ENCODE measurements around the gene KDM3A. TPM values are rescaled to one million over a fixed set of nuclear protein-coding genes. Genes with fewer than 3 reads are reported as not detected.

The KDM3A gene
- total and polyA plus RNA-seq, 9 of the 15 experiments (the other 6 are each of a cell fraction or from before 2014, with no cell fraction given) = 7.5 to 95.4 (median 24.8) TPM

GRCh38 chr2:86485103-86485502, 43.9 kb downstream of the KDM3A start (continued):
- no peak for TF ChIP-seq ZFP36 (IDR thresholded peaks at IDR 0.05; ENCODE audit: low read depth, low read length, partially characterized antibody)
- TF ChIP-seq KLF16 (IDR thresholded peaks at IDR 0.05) = no peak
- no peak for TF ChIP-seq GABPA (tag; conservative IDR thresholded peaks at IDR 0.05; ENCODE audit: low read depth)

- no peak overlapping the region for H2AFZ ChIP-seq (ENCODE audit: low read depth, low read length)
- in situ Hi-C loops (cut with MboI) = no loop called here
- H3K36me3 ChIP-seq (ENCODE audit: control insufficient read depth, insufficient read depth, low read length) = peaks cover 97% of the 10 kb centered on the region
- no peaks in the 10 kb centered on the region for H3K9me3 ChIP-seq (replicated peaks; ENCODE audit: control insufficient read depth, insufficient read depth, low read depth, low read length)
- H3K4me3 ChIP-seq = no peak overlapping the region
- no peaks in the 10 kb centered on the region for H4K20me1 ChIP-seq (replicated peaks; ENCODE audit: control insufficient read depth, insufficient read depth, low read length)
- TF ChIP-seq ARID1B (IDR thresholded peaks at IDR 0.05) = no peak
- no peak for TF ChIP-seq HNRNPH1 (optimal IDR thresholded peaks at IDR 0.05; ENCODE audit: low read depth, low read length)
- TF ChIP-seq ZNF41 (CRISPR knock-in tag; conservative IDR thresholded peaks at IDR 0.05) = no peak
- no peak for TF ChIP-seq RAD21 (CRISPR knock-in tag; conservative IDR thresholded peaks at IDR 0.05 in 1 of 2, IDR thresholded peaks at IDR 0.05 in 1 of 2)
- no peak for TF ChIP-seq RHOXF2B (CRISPR knock-in tag; conservative IDR thresholded peaks at IDR 0.05)
- no peak for TF ChIP-seq ELF2 (CRISPR knock-in tag; IDR thresholded peaks at IDR 0.05)
- TF ChIP-seq, protein P1, sequence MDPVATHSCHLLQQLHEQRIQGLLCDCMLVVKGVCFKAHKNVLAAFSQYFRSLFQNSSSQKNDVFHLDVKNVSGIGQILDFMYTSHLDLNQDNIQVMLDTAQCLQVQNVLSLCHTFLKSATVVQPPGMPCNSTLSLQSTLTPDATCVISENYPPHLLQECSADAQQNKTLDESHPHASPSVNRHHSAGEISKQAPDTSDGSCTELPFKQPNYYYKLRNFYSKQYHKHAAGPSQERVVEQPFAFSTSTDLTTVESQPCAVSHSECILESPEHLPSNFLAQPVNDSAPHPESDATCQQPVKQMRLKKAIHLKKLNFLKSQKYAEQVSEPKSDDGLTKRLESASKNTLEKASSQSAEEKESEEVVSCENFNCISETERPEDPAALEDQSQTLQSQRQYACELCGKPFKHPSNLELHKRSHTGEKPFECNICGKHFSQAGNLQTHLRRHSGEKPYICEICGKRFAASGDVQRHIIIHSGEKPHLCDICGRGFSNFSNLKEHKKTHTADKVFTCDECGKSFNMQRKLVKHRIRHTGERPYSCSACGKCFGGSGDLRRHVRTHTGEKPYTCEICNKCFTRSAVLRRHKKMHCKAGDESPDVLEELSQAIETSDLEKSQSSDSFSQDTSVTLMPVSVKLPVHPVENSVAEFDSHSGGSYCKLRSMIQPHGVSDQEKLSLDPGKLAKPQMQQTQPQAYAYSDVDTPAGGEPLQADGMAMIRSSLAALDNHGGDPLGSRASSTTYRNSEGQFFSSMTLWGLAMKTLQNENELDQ (CRISPR knock-in tag; IDR thresholded peaks at IDR 0.05; ENCODE audit: borderline replicate concordance) = no peak
- no peak for TF ChIP-seq HMG20A (CRISPR knock-in tag; conservative IDR thresholded peaks at IDR 0.05)
- TF ChIP-seq, protein P2, sequence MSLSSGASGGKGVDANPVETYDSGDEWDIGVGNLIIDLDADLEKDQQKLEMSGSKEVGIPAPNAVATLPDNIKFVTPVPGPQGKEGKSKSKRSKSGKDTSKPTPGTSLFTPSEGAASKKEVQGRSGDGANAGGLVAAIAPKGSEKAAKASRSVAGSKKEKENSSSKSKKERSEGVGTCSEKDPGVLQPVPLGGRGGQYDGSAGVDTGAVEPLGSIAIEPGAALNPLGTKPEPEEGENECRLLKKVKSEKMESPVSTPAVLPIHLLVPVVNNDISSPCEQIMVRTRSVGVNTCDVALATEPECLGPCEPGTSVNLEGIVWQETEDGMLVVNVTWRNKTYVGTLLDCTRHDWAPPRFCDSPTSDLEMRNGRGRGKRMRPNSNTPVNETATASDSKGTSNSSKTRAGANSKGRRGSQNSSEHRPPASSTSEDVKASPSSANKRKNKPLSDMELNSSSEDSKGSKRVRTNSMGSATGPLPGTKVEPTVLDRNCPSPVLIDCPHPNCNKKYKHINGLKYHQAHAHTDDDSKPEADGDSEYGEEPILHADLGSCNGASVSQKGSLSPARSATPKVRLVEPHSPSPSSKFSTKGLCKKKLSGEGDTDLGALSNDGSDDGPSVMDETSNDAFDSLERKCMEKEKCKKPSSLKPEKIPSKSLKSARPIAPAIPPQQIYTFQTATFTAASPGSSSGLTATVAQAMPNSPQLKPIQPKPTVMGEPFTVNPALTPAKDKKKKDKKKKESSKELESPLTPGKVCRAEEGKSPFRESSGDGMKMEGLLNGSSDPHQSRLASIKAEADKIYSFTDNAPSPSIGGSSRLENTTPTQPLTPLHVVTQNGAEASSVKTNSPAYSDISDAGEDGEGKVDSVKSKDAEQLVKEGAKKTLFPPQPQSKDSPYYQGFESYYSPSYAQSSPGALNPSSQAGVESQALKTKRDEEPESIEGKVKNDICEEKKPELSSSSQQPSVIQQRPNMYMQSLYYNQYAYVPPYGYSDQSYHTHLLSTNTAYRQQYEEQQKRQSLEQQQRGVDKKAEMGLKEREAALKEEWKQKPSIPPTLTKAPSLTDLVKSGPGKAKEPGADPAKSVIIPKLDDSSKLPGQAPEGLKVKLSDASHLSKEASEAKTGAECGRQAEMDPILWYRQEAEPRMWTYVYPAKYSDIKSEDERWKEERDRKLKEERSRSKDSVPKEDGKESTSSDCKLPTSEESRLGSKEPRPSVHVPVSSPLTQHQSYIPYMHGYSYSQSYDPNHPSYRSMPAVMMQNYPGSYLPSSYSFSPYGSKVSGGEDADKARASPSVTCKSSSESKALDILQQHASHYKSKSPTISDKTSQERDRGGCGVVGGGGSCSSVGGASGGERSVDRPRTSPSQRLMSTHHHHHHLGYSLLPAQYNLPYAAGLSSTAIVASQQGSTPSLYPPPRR (CRISPR knock-in tag; IDR thresholded peaks at IDR 0.05; ENCODE audit: borderline replicate concordance) = no peak
- TF ChIP-seq TRIM28 (IDR thresholded peaks at IDR 0.05) = no peak
- TF ChIP-seq RUNX1 (IDR thresholded peaks at IDR 0.05; ENCODE audit: low read depth) = no peak
- no peak for TF ChIP-seq BCOR (IDR thresholded peaks at IDR 0.05)
- TF ChIP-seq ZNF696 (CRISPR knock-in tag; conservative IDR thresholded peaks at IDR 0.05) = no peak
- no peak overlapping the region for H3K4me2 ChIP-seq (ENCODE audit: insufficient read depth, low read length)
- intact Hi-C loops (cut with micrococcal nuclease) = no loop called here
- no TSS peak for BruUV-seq (replicated peaks)
- H3K9ac ChIP-seq (ENCODE audit: insufficient read depth in 1 of 2, low read depth in 2 of 2, low read length in 2 of 2) = no peak overlapping the region
- 90% methylated on average over 3 of the region's 3 CpGs for WGBS (ENCODE audit: insufficient coverage, low coverage, missing lambda C conversion rate)
- FAIRE-seq (no peak), DNase-seq (ENCODE audit: extremely low read depth in 1 of 4, low spot score in 3 of 4) (no peak), ATAC-seq (no peak)
- POLR2A ChIA-PET = interaction anchor here (0.5 to 2.1 kb wide), 4 partner anchors 9 to 36 kb away, joined by 4 to 6 read pairs (median 4); no protein-coding TSS in a partner anchor
- CTCF ChIA-PET (ENCODE audit: low intra/inter-chr PET ratio) = interaction anchor here (0.5 kb wide), 1 partner anchor 118 kb away, joined by 3 read pairs; no protein-coding TSS in a partner anchor
- H3K27me3 ChIP-seq (ENCODE audit: control insufficient read depth in 2 of 2, insufficient read depth in 2 of 2, low read length in 2 of 2) = no peaks in the 10 kb centered on the region
- no peaks in the 10 kb centered on the region for H3K79me2 ChIP-seq (ENCODE audit: control insufficient read depth, insufficient read depth, low read length)
- no peaks in the 10 kb centered on the region for H3K9me1 ChIP-seq (ENCODE audit: control insufficient read depth, insufficient read depth, low read length)
- no peaks in the 10 kb centered on the region for H3K4me1 ChIP-seq (replicated peaks in 1 of 2; ENCODE audit: control insufficient read depth in 2 of 2, insufficient read depth in 2 of 2, low read length in 2 of 2)
- H3K27ac ChIP-seq (ENCODE audit: extremely low read depth, low read depth, low read length) = no peak overlapping the region
These were observed 44.6 kb downstream of the KDM3A start for GRCh38 chr2:86485802-86486201.
